ENCODE results near the gene CAMKK1. TPM values are rescaled to one million over a fixed set of nuclear protein-coding genes. Genes with fewer than 3 reads are reported as not detected.

CAMKK1 gene
- total RNA-seq, 1 experiment from 2014 or later: 10.1 TPM

DNA sequence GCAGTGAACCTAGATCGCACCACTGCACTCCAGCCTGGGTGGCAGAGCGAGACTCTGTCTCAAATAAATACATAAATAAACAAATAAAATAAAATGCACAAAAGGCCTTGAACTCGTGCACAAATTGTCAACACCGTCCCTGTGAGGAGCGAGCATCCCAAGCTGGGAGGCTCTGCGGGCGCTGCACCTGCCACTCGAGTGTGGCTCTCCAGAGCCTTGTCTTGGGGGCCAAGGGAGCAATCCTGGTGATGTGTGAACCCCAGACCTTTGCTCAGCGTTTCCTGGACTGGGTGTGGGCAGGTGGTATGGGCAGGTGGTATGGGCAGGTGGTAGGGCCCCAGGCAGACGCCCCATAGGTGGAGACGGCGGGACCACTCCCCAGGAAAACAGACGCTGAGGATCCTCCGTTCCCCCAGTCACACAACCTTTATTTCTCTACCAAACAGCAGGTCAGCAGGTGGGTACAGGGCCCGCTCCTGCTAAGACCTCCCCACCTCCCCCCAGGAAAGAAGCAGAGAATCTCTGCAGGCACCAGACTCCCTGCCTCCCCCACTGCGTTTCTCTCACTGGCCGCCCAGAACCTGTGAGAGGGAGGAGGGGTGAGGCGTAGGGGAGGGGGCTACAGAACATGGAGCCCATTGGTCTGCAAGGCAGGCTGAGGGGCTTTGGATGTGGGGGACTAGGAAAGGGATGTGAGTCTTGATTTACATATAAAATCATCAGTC lies 30.8 kb upstream of the CAMKK1 start:
- CTCF ChIA-PET: interaction anchor here (0.7 kb wide), 1 partner anchor 345 kb away, joined by 3 read pairs; no protein-coding TSS in a partner anchor

DNA sequence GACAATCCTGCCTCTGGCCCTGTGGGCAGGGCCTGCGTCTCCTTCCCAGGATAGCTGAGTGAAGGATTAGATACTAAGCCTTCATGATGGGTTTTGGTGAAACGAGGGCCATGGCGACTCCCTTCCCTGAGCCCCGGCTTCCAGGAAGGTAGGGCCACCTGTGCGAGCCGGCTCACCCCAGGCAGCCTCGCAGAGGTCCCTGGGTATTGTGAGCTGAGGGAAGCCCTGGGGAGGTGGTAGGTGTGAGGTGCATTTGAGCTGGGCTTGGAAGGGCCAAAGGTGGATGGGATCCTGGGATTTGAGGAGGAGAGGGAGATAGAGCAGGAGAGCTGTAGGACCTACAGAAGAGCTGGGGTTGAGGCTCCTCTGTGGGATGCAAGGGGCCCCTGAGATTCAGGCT lies 29.9 kb upstream of the CAMKK1 start:
- H3K4me1 ChIP-seq (ENCODE audit: insufficient read depth, low read length): no peaks in the 10 kb centered on the region
- H3K27ac ChIP-seq (ENCODE audit: low read length): no peak overlapping the region
- POLR2A ChIA-PET (ENCODE audit: unreplicated experiment): no interaction called here
- no peaks in the 10 kb centered on the region for H4K20me1 ChIP-seq (ENCODE audit: low read length)
- no peaks in the 10 kb centered on the region for H3F3A ChIP-seq (ENCODE audit: low read length, unreplicated experiment)
- no peaks in the 10 kb centered on the region for H3K79me2 ChIP-seq (ENCODE audit: low read length)
- H3K36me3 ChIP-seq (ENCODE audit: low read depth, low read length): no peaks in the 10 kb centered on the region
- H3K4me2 ChIP-seq (ENCODE audit: low read length): no peak overlapping the region
- no peak for ATAC-seq
- TF ChIP-seq EZH2 (IDR thresholded peaks at IDR 0.05; ENCODE audit: low read length, unreplicated experiment) (no peak), EZH2phosphoT487 (IDR thresholded peaks at IDR 0.05; ENCODE audit: borderline replicate concordance, low read length) (no peak)
- TF ChIP-seq, protein P1, sequence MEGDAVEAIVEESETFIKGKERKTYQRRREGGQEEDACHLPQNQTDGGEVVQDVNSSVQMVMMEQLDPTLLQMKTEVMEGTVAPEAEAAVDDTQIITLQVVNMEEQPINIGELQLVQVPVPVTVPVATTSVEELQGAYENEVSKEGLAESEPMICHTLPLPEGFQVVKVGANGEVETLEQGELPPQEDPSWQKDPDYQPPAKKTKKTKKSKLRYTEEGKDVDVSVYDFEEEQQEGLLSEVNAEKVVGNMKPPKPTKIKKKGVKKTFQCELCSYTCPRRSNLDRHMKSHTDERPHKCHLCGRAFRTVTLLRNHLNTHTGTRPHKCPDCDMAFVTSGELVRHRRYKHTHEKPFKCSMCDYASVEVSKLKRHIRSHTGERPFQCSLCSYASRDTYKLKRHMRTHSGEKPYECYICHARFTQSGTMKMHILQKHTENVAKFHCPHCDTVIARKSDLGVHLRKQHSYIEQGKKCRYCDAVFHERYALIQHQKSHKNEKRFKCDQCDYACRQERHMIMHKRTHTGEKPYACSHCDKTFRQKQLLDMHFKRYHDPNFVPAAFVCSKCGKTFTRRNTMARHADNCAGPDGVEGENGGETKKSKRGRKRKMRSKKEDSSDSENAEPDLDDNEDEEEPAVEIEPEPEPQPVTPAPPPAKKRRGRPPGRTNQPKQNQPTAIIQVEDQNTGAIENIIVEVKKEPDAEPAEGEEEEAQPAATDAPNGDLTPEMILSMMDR (conservative IDR thresholded peaks at IDR 0.05; ENCODE audit: low read depth, low read length): no peak
- CTCF ChIA-PET: no interaction called here
- H3K4me3 ChIP-seq (ENCODE audit: low read length): no peak overlapping the region
- intact Hi-C loops (cut with micrococcal nuclease): no loop called here
- H3K9me2 ChIP-seq (replicated peaks; ENCODE audit: low read length): no peaks in the 10 kb centered on the region
- H3K9ac ChIP-seq (ENCODE audit: low read length): no peak overlapping the region
- no TSS peak for BruUV-seq (replicated peaks)
- no peaks in the 10 kb centered on the region for H3K9me3 ChIP-seq (ENCODE audit: low read length)
- H3K27me3 ChIP-seq (ENCODE audit: low read length): no peaks in the 10 kb centered on the region
- no peak overlapping the region for H2AFZ ChIP-seq (ENCODE audit: low read length)
- DNase-seq: no peak

More for the DNA sequence above, 30.8 kb upstream of the CAMKK1 start:
- Histone ChIP-seq H3K36me3 (ENCODE audit: low read depth, low read length) (no peaks in the 10 kb centered on the region), H3K27ac (ENCODE audit: low read length) (no peak overlapping the region), H3K9ac (ENCODE audit: low read length) (no peak overlapping the region), H3K79me2 (ENCODE audit: low read length) (no peaks in the 10 kb centered on the region), H3K27me3 (ENCODE audit: low read length) (no peaks in the 10 kb centered on the region), H3K9me2 (replicated peaks; ENCODE audit: low read length) (no peaks in the 10 kb centered on the region), H4K20me1 (ENCODE audit: low read length) (no peaks in the 10 kb centered on the region), H3K4me3 (ENCODE audit: low read length) (no peak overlapping the region), H2AFZ (ENCODE audit: low read length) (no peak overlapping the region), H3K4me1 (ENCODE audit: insufficient read depth, low read length) (no peaks in the 10 kb centered on the region), H3K9me3 (ENCODE audit: low read length) (no peaks in the 10 kb centered on the region), H3F3A (ENCODE audit: low read length, unreplicated experiment) (no peaks in the 10 kb centered on the region), H3K4me2 (ENCODE audit: low read length) (no peak overlapping the region)
- TF ChIP-seq EZH2phosphoT487 (IDR thresholded peaks at IDR 0.05; ENCODE audit: borderline replicate concordance, low read length) (no peak), EZH2 (IDR thresholded peaks at IDR 0.05; ENCODE audit: low read length, unreplicated experiment) (no peak)
- TF ChIP-seq, protein P1 (conservative IDR thresholded peaks at IDR 0.05; ENCODE audit: low read depth, low read length): no peak
- ATAC-seq (no peak), DNase-seq (no peak)
- POLR2A ChIA-PET (ENCODE audit: unreplicated experiment): no interaction called here
- intact Hi-C loops (cut with micrococcal nuclease): no loop called here
- no TSS peak for BruUV-seq (replicated peaks)

Data from PC-3 (cell line).